Liver (tissue), 9 donors: Measurements from ENCODE around the gene SH3BP1. TPM values are rescaled to one million over a fixed set of nuclear protein-coding genes. Genes with fewer than 3 reads are reported as not detected.

Experiments used
- DNase-seq: peaks from one replicate; pipeline ENCODE4 v3.0.0-alpha.2; 2017; ENCODE audit warnings: low spot score
- H3K27ac ChIP-seq, 2 donors: one replicate each; pipeline ENCODE4 v1.7.0; 2013; ENCODE audit warnings: inconsistent platforms in 2 of 2, low read length in 2 of 2, control low read depth in 1 of 2, low read depth in 1 of 2, mild to moderate bottlenecking in 1 of 2
- H3K27me3 ChIP-seq, 4 donors: one replicate each; pipeline versions ENCODE4 v1.6.1 to v1.7.0; 2013; ENCODE audit warnings: low read length in 3 of 4, inconsistent platforms in 1 of 4, mild to moderate bottlenecking in 1 of 4, moderate library complexity in 1 of 4; ENCODE audit not compliant: control insufficient read depth in 4 of 4, insufficient read depth in 4 of 4
- H3K36me3 ChIP-seq, 4 donors: one replicate each; pipeline versions ENCODE4 v1.6.1 to v1.7.0; 2013; ENCODE audit warnings: low read length in 3 of 4, mild to moderate bottlenecking in 3 of 4, low read depth in 1 of 4, moderate library complexity in 1 of 4; ENCODE audit not compliant: control insufficient read depth in 4 of 4, insufficient read depth in 3 of 4
- H3K4me1 ChIP-seq, 4 donors: one replicate each; pipeline versions ENCODE4 v1.6.1 to v1.7.0; 2013; ENCODE audit warnings: low read length in 3 of 4, mild to moderate bottlenecking in 3 of 4, moderate library complexity in 1 of 4; ENCODE audit not compliant: control insufficient read depth in 4 of 4, insufficient read depth in 4 of 4
- H3K4me3 ChIP-seq, 3 donors: one replicate each; pipeline versions ENCODE4 v1.6.1 to v1.7.0; 2013; ENCODE audit warnings: low read length in 3 of 3, control low read depth in 1 of 3, low read depth in 1 of 3, mild to moderate bottlenecking in 1 of 3
- H3K9ac ChIP-seq, 2 donors: one replicate each; pipeline ENCODE4 v1.7.0; 2013; ENCODE audit warnings: low read length in 2 of 2, mild to moderate bottlenecking in 2 of 2, moderate library complexity in 2 of 2, control low read depth in 1 of 2, low read depth in 1 of 2
- H3K9me3 ChIP-seq, 4 donors: one replicate each; pipeline versions ENCODE4 v1.6.1 to v1.7.0; 2013; ENCODE audit warnings: low read length in 3 of 4; ENCODE audit not compliant: control insufficient read depth in 4 of 4
- EGR1 ChIP-seq, 2 donors: IDR thresholded peaks; 2 replicates each; pipeline ENCODE4 v1.6.1; 2016 to 2018; ENCODE audit warnings: antibody characterized with exemption in 2 of 2, low read depth in 2 of 2
- FOXA1 ChIP-seq: IDR thresholded peaks from 2 replicates; pipeline ENCODE4 v1.6.1; 2016; ENCODE audit warnings: antibody characterized with exemption
- FOXA2 ChIP-seq: IDR thresholded peaks from 2 replicates; pipeline ENCODE4 v1.6.1; 2016; ENCODE audit warnings: antibody characterized with exemption
- GABPA ChIP-seq, 2 donors: IDR thresholded peaks in 1 of 2; conservative IDR thresholded peaks in 1 of 2; 2 replicates each; pipeline ENCODE4 v1.6.1; 2016; ENCODE audit warnings: antibody characterized with exemption in 2 of 2, mild to moderate bottlenecking in 1 of 2, moderate library complexity in 1 of 2
- HNF4A ChIP-seq, 2 donors: conservative IDR thresholded peaks; 2 replicates each; pipeline ENCODE4 v1.6.1; 2016; ENCODE audit warnings: antibody characterized with exemption in 2 of 2, mild to moderate bottlenecking in 2 of 2
- HNF4G ChIP-seq: IDR thresholded peaks from 2 replicates; pipeline ENCODE4 v1.6.1; 2016; ENCODE audit warnings: antibody characterized with exemption
- JUND ChIP-seq, 2 donors: IDR thresholded peaks; 2 replicates each; pipeline ENCODE4 v1.6.1; 2016; ENCODE audit warnings: antibody characterized with exemption in 2 of 2
- NR2F2 ChIP-seq: IDR thresholded peaks from 2 replicates; pipeline ENCODE4 v1.6.1; 2016; ENCODE audit warnings: antibody characterized with exemption
- RAD21 ChIP-seq, 2 donors: IDR thresholded peaks; 2 replicates each; pipeline ENCODE4 v1.6.1; 2016; ENCODE audit warnings: antibody characterized with exemption in 2 of 2, mild to moderate bottlenecking in 2 of 2
- RXRA ChIP-seq, 2 donors: IDR thresholded peaks; 2 replicates each; pipeline ENCODE4 v1.6.1; 2017 to 2018; ENCODE audit warnings: antibody characterized with exemption in 2 of 2, mild to moderate bottlenecking in 1 of 2
- SP1 ChIP-seq: IDR thresholded peaks from 2 replicates; pipeline ENCODE4 v1.6.1; 2018; ENCODE audit warnings: antibody characterized with exemption, mild to moderate bottlenecking
- TAF1 ChIP-seq: conservative IDR thresholded peaks from 2 replicates; pipeline ENCODE4 v1.6.1; 2016; ENCODE audit warnings: antibody characterized with exemption, mild to moderate bottlenecking
- YY1 ChIP-seq: IDR thresholded peaks from 2 replicates; pipeline ENCODE4 v1.6.1; 2016; ENCODE audit warnings: antibody characterized with exemption, mild to moderate bottlenecking
- WGBS: extraction: QIAGEN DNeasy Blood & Tissue Kit; methylation state at CpG from one replicate; pipeline ENCODE4 v1.1.7; 2013; 5-methylcytosine and 5-hydroxymethylcytosine counted together
- polyA plus RNA-seq, 2 donors: library from polyadenylated mRNA; stranded (reverse) in 1 of 2; unstranded in 1 of 2; fragments of 200-250 nt in 1 of 2; fragments of >200 nt in 1 of 2; fragmentation: Nextera tagmentation in 1 of 2; extraction: Ambion mirVana in 1 of 2; gene quantifications; one replicate each; pipeline versions ENCODE4 v1.2.1 to v1.2.3, GENCODE V29; 2013 to 2015
- total RNA-seq, 2 donors: library from RNA; depleted of rRNA; stranded (reverse); fragments of >200 nt; gene quantifications; one replicate each; pipeline ENCODE4 v1.2.3, GENCODE V29; 2014
- TF ChIP-seq, protein P1 (sequence below): IDR thresholded peaks from 2 replicates; pipeline ENCODE4 v1.6.1; 2016; ENCODE audit warnings: antibody characterized with exemption
- TF ChIP-seq, protein P2 (sequence below): fragments of 150-350 bp; IDR thresholded peaks from 2 replicates; pipeline ENCODE4 v1.5.1; 2017; ENCODE audit warnings: improper control_type of control experiment, low read depth, low read length; ENCODE audit not compliant: missing input control
- TF ChIP-seq, protein P3 (sequence below): IDR thresholded peaks from 2 replicates; pipeline ENCODE4 v1.6.1; 2016; ENCODE audit warnings: antibody characterized with exemption
- TF ChIP-seq, protein P4 (sequence below): IDR thresholded peaks from 2 replicates; pipeline ENCODE4 v1.6.1; 2016; ENCODE audit warnings: antibody characterized with exemption, mild to moderate bottlenecking
- donor health status: healthy.
- donor health status: healthy.
- donor health status: healthy.
- donor health status: healthy.
- donor health status: healthy.

The SH3BP1 gene
- total and polyA plus RNA-seq, 4 donors, result 0.24 to 8.2 (median 2.7) TPM

DNA sequence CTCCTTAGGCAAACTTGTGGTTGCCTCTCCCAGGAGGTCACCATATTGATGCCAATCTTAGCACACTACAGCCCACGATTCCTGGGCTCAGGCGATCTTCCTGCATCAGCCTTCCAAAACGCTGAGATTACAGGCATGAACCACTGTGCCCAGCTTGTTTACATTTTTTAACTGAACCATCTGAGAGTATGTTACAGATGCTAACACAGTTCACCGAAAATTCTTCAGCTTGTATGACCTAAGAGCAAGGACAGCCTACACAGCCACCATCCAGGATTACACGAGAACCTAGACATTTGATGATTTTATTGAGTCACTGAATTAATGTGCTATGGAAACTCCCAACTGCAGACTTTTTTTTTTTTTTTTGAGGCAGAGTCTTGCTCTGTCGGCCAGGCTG, 30.1 kb downstream of the SH3BP1 start:
- Histone ChIP-seq H3K9ac (no peak overlapping the region), H3K36me3 (peaks cover 0 to 16% (median 4%) of the 10 kb centered on the region in 4 donors), H3K27me3 (no peaks in the 10 kb centered on the region), H3K4me1 (peaks cover 0 to 4% (median 3%) of the 10 kb centered on the region in 4 donors), H3K4me3 (no peak overlapping the region), H3K27ac (no peak overlapping the region), H3K9me3 (no peaks in the 10 kb centered on the region)
- TF ChIP-seq TAF1, result no peak
- TF ChIP-seq, protein P1, sequence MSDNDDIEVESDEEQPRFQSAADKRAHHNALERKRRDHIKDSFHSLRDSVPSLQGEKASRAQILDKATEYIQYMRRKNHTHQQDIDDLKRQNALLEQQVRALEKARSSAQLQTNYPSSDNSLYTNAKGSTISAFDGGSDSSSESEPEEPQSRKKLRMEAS, result no peak
- TF ChIP-seq, protein P2, sequence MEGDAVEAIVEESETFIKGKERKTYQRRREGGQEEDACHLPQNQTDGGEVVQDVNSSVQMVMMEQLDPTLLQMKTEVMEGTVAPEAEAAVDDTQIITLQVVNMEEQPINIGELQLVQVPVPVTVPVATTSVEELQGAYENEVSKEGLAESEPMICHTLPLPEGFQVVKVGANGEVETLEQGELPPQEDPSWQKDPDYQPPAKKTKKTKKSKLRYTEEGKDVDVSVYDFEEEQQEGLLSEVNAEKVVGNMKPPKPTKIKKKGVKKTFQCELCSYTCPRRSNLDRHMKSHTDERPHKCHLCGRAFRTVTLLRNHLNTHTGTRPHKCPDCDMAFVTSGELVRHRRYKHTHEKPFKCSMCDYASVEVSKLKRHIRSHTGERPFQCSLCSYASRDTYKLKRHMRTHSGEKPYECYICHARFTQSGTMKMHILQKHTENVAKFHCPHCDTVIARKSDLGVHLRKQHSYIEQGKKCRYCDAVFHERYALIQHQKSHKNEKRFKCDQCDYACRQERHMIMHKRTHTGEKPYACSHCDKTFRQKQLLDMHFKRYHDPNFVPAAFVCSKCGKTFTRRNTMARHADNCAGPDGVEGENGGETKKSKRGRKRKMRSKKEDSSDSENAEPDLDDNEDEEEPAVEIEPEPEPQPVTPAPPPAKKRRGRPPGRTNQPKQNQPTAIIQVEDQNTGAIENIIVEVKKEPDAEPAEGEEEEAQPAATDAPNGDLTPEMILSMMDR, result no peak
- no peak for TF ChIP-seq EGR1 (IDR thresholded peaks at IDR 0.05; ENCODE audit: low read depth in 2 of 2)
- TF ChIP-seq RXRA (IDR thresholded peaks at IDR 0.05), result no peak
- TF ChIP-seq NR2F2, result no peak
- TF ChIP-seq FOXA2, result no peak
- no peak for TF ChIP-seq SP1
- TF ChIP-seq HNF4A (conservative IDR thresholded peaks at IDR 0.05), result no peak
- TF ChIP-seq GABPA (IDR thresholded peaks at IDR 0.05 in 1 of 2, conservative IDR thresholded peaks at IDR 0.05 in 1 of 2), result no peak
- no peak for TF ChIP-seq YY1
- TF ChIP-seq, protein P3, sequence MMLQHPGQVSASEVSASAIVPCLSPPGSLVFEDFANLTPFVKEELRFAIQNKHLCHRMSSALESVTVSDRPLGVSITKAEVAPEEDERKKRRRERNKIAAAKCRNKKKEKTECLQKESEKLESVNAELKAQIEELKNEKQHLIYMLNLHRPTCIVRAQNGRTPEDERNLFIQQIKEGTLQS, result no peak
- TF ChIP-seq FOXA1, result no peak
- 72% methylated on average over 6 of the region's 6 CpGs for WGBS
- no peak for DNase-seq

DNA sequence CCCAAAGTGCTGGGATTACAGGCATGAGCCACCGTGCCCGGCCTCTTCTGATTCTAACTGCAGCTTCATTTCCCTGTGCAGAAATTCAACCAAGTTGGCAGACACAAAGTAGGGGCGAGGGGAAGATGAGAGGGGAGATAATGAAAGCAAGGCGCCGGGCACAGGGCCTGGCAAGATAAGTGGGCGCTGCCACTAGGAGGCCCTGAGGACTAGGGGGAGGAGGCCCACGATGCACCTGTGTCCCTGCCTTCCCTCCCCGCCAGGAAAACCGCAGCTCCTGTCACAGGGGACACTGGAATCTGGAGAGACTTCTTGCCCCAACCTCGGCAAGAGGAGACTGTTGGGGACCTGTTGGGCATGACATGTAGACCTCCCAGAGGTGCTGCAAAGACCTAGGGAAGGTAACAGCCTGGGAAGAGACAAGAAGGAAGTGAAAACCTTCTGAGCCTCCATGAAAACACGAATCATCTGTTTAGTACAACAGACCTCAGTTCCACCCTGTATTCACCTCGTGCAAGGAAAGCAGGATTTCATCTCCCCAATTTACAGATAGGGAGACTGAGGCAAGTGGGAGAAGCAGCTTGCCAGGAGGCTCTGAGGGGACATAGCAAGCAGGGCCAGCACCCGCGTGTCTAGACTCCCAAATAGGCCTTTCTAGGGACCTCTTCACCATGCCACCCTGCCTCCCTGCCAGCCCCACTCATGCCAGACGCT, 32.9 kb downstream of the SH3BP1 start:
- H3K9me3 ChIP-seq, result no peaks in the 10 kb centered on the region
- no peak overlapping the region for H3K9ac ChIP-seq
- H3K4me1 ChIP-seq, result peaks cover 10 to 27% (median 22%) of the 10 kb centered on the region in 4 donors
- 79% methylated on average over 15 of the region's 15 CpGs for WGBS
- H3K4me3 ChIP-seq, result no peak overlapping the region
- H3K27me3 ChIP-seq, result no peaks in the 10 kb centered on the region
- H3K36me3 ChIP-seq, result peaks cover 0 to 3% (median 1%) of the 10 kb centered on the region in 4 donors
- no peak overlapping the region for H3K27ac ChIP-seq
- TF ChIP-seq GABPA (IDR thresholded peaks at IDR 0.05 in 1 of 2, conservative IDR thresholded peaks at IDR 0.05 in 1 of 2) (no peak), JUND (IDR thresholded peaks at IDR 0.05) (no peak), HNF4A (conservative IDR thresholded peaks at IDR 0.05) (no peak), RAD21 (IDR thresholded peaks at IDR 0.05) (no peak), EGR1 (IDR thresholded peaks at IDR 0.05; ENCODE audit: low read depth in 2 of 2) (no peak), FOXA1 (no peak), HNF4G (no peak), NR2F2 (no peak), RXRA (IDR thresholded peaks at IDR 0.05) (no peak), SP1 (no peak)
- TF ChIP-seq, protein P1, result no peak
- TF ChIP-seq, protein P4, sequence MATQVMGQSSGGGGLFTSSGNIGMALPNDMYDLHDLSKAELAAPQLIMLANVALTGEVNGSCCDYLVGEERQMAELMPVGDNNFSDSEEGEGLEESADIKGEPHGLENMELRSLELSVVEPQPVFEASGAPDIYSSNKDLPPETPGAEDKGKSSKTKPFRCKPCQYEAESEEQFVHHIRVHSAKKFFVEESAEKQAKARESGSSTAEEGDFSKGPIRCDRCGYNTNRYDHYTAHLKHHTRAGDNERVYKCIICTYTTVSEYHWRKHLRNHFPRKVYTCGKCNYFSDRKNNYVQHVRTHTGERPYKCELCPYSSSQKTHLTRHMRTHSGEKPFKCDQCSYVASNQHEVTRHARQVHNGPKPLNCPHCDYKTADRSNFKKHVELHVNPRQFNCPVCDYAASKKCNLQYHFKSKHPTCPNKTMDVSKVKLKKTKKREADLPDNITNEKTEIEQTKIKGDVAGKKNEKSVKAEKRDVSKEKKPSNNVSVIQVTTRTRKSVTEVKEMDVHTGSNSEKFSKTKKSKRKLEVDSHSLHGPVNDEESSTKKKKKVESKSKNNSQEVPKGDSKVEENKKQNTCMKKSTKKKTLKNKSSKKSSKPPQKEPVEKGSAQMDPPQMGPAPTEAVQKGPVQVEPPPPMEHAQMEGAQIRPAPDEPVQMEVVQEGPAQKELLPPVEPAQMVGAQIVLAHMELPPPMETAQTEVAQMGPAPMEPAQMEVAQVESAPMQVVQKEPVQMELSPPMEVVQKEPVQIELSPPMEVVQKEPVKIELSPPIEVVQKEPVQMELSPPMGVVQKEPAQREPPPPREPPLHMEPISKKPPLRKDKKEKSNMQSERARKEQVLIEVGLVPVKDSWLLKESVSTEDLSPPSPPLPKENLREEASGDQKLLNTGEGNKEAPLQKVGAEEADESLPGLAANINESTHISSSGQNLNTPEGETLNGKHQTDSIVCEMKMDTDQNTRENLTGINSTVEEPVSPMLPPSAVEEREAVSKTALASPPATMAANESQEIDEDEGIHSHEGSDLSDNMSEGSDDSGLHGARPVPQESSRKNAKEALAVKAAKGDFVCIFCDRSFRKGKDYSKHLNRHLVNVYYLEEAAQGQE, result no peak
- TF ChIP-seq, protein P3, result no peak
- DNase-seq, result no peak
